ENCODE data around the gene E2F7. TPM values are rescaled to one million over a fixed set of nuclear protein-coding genes. Genes with fewer than 3 reads are reported as not detected.

Gene E2F7
- total RNA-seq, 1 donor from 2014 or later, result 7.3 TPM

DNA sequence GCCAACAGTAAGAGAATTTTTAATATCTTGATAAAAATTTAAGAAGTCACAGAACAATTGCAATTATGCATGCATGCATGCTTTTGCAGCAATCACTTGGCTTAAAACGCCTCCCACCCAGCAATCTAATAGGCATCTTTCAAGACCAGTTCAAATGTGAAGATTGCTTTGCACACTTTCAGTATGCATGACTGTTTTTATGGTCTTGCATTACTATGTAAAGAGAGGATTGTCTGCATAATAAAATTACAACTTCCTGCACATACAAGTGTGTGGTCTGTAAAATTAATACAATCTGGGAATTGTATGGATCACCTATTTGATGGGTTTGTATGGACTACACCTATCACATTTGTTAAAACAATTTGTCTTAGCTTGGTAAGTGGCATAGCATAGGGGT lies 48.8 kb downstream of the E2F7 start:
- no peak for DNase-seq (ENCODE audit: low read depth)

DNA sequence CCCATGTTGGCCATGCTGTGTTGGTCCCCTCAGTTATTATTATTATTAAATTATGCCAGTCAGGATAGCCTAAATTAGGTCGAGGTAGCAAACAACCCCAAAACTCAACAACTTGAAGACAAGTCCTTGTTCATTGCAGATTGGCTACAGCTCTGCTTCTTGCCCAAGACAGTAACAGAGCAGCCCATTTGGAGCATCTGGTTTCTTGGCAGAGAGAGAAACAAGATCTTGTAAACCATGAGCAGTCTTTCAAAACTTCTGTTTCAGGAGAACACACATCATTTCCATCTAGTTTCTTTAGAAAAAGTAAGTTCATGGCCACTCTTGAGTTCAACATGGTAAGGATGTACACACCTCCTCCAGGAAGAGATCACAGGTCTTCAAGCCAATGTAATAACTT lies 52.3 kb downstream of the E2F7 start:
- DNase-seq (ENCODE audit: low read depth), result no peak

DNA sequence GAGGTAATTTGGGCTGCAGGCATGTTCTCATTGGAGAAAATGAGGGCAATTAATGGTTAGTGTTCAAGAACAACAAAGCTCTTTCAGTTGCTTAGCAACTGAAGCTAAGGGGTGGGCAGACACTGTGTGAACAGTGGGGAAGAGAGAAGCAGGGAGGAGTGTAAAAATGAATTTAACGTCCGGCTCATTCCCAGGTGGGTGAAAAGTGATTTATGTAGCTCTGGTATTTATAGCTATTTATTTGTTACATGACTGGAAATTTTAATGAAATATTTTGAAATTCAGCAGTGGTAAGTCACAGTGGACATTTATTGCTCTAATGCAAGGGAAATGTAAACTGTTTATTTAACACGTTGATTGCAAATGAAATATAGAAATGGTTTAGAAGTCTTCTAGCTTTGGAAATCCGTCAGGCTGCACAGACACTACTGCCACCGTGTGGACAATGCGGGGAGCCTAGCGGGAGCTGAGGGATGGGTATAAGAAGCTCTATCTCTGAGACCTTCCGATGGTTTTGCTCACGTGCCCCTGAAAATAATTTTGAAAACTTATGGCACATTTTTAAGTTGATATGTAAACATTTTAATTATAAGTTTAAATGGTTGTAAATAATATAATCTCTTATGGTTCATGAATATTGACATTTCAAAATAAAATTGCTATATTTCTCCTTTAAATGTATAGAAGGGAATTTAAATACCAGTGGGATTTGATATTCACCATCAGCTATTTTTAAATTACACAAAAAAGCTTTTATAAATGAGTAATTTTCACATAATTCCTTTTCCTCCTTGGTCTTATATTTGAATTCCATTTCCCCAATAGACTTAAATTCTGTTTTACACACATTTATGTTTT lies 54.4 kb downstream of the E2F7 start:
- DNase-seq (ENCODE audit: low read depth), result peak; percentile 82

DNA sequence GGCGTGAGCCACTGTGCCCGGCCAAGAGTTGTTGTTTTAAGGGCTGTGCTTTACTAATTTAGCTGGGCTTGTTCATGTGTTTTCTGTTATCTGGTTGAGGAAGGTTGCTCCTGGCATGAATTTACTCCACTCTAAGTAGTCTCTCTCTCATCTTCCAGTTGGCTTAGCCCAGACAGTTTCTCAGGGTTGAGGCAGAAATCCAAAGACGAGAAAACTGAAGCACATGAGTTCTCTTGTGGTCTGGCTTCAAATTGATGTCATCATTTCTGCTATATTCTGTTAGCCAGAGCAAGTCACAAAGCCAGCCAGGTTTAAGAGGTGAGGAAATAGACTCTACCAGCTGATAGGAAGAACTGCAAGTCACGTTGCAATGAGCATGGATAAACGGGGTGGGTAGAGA lies 57.9 kb downstream of the E2F7 start:
- no peak for DNase-seq (ENCODE audit: low read depth)

DNA sequence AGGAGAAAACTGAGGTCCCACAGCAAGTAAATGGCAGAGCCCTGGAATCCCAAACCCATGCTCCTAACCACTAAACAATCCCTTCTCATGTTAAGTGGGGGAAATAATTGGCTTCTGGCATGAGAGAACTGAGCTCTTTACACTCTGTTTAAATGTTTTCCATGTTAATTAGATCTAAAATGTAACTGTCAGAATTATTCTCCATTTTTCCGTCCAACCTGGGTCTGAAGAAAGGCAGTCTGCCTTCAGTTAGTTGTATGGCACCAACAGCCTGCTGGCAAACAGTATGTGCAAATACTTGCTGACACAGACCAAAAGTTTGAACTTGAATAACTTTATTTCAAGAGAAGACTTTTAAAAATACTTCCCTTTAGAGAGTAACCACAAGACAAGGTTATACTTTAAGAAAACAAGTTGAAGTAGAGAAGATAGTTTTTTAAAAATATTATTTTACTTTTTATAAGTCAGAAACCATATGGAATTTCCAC lies 59.7 kb downstream of the E2F7 start:
- no peak for DNase-seq (ENCODE audit: low read depth)

DNA sequence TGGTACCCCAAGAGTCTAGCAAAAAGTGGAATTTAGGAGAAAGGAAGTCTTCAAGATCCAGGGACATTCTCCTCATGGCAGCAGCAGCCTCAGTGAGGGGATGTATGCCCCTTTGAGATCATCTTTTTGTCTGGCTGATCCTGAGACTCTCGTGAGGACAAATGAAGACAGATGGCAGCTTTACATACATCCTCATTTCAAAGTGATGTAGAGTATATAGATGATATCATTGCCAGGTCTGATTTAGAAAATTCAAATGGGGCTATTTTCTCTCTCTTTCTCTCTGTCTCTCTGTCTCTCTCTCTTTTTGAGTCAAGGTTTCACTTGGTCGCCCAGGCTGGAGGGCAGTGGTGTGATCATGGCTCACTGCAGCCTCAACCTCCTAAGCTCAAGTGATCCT lies 61.5 kb downstream of the E2F7 start:
- DNase-seq (ENCODE audit: low read depth), result no peak

DNA sequence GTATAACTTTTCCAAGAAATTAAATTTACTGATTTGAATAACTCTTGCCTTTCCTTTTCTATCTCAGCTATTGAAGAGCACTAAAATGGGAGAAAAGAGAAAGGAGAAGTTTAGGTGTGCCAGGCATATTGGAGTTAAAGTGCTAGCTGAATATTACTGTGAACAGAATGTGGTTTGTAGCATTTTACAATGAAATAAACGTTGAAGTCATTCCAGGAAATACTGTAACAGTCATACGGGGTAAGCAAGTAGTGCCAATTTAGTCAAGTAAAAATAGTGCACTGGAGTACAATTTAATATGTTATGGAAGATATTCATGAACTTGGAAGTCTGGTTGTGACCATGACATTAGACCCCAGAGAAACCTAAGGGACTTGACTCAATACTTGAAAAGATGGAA lies 62.1 kb downstream of the E2F7 start:
- DNase-seq (ENCODE audit: low read depth), result peak; percentile 3

DNA sequence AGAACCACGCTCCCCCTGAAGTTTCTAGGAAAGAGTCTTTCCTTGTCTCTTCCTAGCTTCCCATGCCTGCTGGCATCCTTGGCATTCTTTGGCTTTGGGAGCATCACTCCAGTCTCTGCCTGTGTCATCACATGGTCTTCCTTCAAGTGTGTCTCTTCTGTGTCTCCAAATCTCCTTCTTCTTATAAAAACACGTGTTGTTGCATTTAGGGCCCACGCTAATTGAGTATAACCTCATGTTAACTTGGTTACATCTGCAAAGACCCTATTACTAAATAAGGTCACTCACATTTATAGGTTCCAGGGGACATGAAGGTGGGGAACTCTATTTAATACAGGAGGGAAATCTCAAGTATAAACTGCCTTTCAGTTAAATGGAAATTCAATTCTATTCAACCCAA lies 63.0 kb downstream of the E2F7 start:
- DNase-seq (ENCODE audit: low read depth), result no peak

DNA sequence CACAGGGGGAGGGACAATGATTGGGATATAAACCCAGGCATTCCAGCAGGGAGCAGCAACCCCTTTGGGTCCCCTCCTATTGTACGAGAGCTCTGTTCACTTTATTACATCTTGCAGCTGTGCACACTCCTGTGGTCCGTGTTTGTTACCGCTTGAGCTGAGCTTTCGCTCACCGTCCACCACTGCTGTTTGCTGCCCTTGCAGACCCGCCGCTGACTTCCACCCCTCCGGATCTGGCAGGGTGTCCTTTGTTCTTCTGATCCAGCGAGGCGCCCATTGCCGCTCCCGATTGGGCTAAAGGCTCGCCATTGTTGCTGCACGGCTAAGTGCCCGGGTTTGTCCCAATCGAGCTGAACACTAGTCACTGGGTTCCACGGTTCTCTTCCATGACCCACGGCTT lies 64.1 kb downstream of the E2F7 start:
- no peak for DNase-seq (ENCODE audit: low read depth)

DNA sequence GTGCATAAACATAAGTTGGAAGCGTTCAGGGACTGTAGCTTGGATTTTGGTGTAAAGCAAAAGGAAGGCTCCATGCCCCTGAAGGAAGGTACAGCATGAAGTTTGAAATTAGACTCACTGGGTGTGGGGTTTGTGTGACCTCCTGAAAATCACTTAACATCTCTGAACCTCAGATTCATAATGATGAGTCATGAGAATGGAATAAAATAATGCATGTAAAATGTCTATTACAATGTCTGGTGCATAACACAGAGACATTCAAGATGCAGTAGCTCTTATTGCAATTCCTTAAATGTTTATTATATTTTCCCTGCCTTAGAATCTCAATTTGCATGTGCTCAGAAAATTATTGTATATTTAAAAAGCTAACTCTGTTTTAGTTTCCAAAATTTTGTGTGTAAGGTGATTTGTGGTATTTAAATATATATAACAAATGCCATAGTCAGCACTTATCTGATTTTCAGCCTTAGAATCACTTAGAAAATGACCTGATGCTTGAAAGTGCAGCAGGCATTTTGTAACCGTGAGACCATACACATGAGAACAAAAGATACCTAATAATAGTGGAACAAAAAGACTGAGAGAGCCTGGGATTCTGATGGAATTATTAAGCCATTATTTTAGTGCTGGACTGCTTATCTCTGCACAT lies 66.3 kb downstream of the E2F7 start:
- no peak for DNase-seq (ENCODE audit: low read depth)

DNA sequence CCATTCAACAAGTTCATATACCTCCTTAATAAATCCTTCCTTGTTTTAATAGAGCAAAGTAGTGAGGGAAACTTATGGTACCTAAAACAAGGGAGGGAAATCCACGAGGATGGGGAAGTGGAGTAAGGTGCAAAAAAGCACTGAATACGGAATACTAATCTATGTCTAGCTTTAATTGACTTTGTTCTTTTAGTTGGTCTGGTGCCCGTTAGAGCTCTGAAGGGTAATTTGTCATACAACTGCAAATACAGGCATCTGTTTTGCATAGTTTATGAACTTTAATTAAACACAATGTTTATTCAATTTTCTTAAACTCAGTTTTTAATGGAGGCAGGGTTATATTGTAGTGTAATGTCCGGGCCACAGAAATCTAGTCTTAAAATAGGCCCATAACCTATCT lies 67.0 kb downstream of the E2F7 start:
- DNase-seq (ENCODE audit: low read depth), result no peak

DNA sequence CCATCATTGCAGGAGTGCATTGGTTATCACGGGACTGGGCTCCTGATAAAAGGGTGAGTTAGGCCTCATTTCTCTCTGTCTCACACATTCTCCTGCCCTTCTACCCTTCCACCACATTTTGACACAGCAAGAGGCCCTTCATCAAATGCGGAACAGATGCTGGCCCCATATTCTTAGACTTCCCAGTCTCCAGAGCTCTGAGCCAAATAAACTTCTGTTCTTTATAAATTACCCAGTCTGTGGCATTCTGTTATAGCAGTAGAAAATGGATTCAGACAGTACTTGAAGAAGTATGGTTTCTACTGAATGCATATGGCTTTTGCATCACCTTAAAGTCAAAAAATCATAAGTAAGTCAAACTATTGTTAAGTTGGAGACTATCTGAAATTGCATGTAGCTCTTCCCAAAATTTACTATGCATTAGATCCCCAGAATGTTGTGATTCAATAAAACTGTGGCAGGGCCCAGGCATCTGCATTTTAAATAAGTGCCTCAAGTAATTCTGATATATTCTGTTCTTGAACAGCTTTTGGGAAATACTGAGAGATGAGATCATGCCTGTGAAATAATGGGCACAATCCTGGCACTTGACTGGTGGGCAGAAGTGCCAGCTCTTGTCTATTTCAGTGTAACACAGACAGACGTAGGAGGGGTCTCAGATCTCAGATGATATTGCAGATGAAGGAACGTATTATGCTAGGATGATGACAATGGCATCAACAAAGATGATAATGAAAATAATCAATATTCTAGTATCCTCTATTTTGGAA lies 68.2 kb downstream of the E2F7 start:
- peak; percentile 9 for DNase-seq (ENCODE audit: low read depth)

DNA sequence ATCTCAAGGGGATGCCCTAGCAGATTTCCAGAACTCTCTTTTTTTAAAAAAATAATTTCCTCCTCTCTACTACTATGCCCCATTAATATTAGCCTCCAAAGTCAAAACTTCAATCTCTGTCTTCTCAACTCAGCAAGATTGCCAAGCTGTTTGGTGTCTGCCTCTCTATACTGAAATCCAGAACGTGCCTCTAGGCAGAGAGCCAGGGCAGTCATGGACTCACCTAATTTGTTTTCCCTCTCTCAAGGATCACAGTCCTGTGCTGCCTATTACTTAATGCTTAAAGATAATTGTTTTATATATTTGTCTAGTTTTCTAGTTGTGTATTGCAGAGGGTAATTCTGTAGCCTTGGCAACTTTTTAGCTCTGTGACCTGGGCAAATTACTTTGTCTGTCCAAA lies 74.7 kb downstream of the E2F7 start:
- DNase-seq (ENCODE audit: low read depth), result no peak

DNA sequence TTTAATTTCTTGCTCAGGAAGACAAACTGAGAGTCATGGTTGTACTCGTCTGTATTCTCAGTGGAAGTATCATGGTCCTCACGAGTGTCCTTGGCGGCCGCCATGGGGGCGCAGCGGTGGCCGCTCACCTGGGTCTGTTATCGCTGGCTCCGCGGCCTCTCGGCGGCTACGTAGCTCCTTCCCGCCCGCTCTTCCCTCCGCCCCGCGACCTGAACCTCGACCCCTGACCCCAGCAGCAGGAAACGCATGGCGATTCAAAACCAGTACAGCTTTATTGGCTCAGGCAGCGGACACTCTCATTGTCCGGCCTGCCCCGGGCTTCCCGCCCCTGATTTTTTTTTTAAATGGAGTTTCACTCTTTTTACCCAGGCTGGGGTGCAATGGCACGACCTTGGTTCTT lies 80.8 kb downstream of the E2F7 start:
- DNase-seq (ENCODE audit: low read depth), result no peak

DNA sequence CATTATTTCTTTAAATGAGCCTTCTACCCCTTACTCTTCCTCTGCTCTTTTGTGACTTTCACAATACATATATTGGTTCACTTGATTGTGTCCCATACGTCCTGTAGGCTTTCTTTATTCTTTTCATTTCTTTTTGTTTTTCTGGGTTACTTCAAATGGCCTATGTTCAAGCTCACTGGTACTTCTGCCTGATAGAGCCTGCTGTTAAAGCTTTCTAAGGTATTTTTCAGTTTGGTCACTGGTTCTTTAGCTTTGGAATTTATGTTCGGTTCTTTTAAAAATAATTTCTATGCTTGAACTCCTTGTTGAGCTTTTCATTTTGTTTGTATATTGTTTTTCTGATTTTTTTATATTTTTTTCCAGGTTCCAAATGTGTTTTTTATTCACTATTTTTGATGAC lies 81.9 kb downstream of the E2F7 start:
- no peak for DNase-seq (ENCODE audit: low read depth)

DNA sequence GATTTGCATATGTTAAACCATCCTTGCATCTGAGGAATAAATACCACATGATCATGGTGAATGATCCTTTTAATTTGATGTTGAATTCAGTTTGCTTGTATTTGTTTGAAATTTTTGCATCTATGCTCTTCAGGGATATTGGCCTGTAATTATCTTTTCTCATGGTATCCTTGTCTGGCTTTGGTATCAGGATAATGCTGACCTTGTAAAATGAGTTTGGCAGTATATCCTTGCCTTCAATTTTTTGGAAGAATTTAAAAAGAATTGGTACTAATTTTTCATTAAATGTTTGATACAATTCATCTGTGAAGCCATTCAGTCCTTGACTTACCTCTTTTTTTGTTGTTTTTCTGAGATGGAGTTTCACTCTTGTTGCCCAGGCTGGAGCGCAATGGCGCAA lies 85.2 kb downstream of the E2F7 start:
- no peak for DNase-seq (ENCODE audit: low read depth)

DNA sequence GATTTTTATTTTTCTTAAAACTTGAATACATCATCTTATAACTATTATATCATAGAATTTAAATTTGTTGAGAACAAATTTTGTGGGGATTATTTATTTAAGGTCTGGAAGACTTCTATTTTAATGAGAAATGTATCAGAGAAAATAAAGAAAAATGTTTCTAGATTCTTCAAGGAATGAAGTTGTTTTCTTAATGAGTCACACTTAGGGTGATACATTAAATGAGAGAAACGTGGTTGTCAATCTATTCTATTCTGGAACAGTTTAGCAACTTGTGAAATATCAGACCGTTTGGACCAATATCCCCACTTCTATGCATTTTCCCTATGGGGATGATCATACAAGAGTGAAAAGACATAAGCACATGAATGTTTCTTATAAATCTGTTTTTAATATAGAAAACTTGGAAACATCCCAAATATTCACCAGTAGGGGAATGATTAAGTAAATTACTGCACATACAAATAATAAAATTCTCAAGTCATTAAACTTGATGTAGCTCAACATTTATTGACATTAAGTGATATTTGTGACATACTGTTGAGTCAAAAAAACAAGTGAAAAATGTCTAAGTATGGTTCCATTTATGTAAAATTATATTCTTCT lies 88.5 kb downstream of the E2F7 start:
- DNase-seq (ENCODE audit: low read depth), result no peak
